Measurements from ENCODE around the gene SRRM4. TPM values are rescaled to one million over a fixed set of nuclear protein-coding genes. Genes with fewer than 3 reads are reported as not detected.
"Not testable (repeated sequence)": the region's sequence is repeated elsewhere in the genome, so short reads cannot be mapped to it uniquely, and the experiment has no call there.

SRRM4 gene
- total RNA-seq, 1 donor, result not detected

GRCh38 chr12:119006746-119007145, 25.4 kb downstream of the SRRM4 start:
- no peak overlapping the region for H3K4me3 ChIP-seq (ENCODE audit: low read depth, low read length)
- TF ChIP-seq, protein P1, sequence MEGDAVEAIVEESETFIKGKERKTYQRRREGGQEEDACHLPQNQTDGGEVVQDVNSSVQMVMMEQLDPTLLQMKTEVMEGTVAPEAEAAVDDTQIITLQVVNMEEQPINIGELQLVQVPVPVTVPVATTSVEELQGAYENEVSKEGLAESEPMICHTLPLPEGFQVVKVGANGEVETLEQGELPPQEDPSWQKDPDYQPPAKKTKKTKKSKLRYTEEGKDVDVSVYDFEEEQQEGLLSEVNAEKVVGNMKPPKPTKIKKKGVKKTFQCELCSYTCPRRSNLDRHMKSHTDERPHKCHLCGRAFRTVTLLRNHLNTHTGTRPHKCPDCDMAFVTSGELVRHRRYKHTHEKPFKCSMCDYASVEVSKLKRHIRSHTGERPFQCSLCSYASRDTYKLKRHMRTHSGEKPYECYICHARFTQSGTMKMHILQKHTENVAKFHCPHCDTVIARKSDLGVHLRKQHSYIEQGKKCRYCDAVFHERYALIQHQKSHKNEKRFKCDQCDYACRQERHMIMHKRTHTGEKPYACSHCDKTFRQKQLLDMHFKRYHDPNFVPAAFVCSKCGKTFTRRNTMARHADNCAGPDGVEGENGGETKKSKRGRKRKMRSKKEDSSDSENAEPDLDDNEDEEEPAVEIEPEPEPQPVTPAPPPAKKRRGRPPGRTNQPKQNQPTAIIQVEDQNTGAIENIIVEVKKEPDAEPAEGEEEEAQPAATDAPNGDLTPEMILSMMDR (IDR thresholded peaks at IDR 0.05; ENCODE audit: insufficient read depth, low read depth, low read length), result no peak
- no peak for DNase-seq (ENCODE audit: low read depth)

GRCh38 chr12:119008273-119008672, 26.9 kb downstream of the SRRM4 start:
- not testable (repeated sequence) for DNase-seq (ENCODE audit: low read depth); H3K4me3 ChIP-seq (ENCODE audit: low read depth, low read length)

DNA sequence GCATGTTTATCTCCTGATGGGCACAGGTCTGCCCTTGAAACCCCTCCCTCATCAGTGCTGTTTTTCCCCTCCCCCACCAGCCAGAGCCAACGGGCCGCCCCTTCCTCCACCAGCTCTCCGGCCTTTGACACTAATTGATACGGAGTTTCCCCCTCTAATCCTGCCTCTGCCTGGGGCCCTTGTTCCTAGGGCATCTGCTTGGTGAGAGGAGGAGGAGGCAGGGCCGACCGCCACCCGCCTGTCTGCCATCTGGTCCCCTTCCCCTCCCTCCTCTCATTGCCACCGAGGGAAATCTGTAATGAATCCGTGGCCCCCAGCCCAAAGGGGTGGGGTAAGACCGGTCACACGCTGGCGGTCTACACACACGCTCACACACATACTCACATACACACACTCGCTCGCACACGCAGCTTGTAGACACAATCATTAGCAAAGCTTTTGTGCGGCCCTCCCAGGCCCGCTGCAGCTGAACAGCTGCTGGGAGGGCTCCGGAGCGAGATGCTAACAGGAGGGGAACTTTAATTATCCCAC, 27.4 kb downstream of the SRRM4 start:
- no peak overlapping the region for H3K4me3 ChIP-seq (ENCODE audit: low read depth, low read length)
- no peak for DNase-seq (ENCODE audit: low read depth)
- TF ChIP-seq, protein P1 (IDR thresholded peaks at IDR 0.05; ENCODE audit: insufficient read depth, low read depth, low read length), result no peak

DNA sequence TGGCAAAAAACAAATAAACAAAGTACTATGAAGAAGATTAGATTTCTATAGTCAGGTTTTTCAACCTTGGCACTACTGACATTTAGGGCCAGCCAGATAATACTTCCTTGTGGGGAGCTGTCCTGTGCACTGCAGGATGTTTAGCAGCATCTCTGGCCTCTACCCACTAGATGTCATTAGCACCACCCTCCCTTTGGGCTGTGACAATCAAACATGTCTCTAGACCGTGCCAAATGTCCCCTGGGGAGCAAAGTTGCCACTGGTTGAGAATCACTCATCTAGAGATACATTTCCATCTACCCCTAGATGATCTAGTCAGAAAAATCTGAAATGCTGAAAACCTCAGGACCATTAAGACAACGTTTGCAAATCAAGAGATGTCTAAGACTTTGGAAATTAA, 29.9 kb downstream of the SRRM4 start:
- TF ChIP-seq, protein P1 (IDR thresholded peaks at IDR 0.05; ENCODE audit: insufficient read depth, low read depth, low read length), result no peak
- H3K4me3 ChIP-seq (ENCODE audit: low read depth, low read length), result no peak overlapping the region
- no peak for DNase-seq (ENCODE audit: low read depth)

DNA sequence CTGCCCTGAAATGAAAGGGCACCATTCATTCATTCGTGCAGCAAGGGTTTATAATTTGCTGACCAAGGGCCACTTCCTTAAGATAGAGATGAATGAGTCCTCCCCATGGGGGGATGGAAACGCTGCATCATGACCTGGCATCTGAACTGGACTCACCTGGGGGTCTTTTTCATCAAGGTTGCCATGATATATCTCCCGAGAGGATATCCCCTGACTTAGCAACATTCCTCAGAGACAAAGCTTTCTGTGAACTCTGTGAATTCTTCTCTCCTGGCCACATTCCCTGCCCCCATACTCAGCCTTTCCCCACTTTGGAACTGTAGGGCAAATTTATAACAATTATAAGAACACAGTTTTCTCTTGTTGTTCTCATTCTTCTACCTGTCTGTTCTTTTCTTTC, 30.8 kb downstream of the SRRM4 start:
- TF ChIP-seq, protein P1 (IDR thresholded peaks at IDR 0.05; ENCODE audit: insufficient read depth, low read depth, low read length), result no peak
- no peak overlapping the region for H3K4me3 ChIP-seq (ENCODE audit: low read depth, low read length)
- DNase-seq (ENCODE audit: low read depth), result no peak

DNA sequence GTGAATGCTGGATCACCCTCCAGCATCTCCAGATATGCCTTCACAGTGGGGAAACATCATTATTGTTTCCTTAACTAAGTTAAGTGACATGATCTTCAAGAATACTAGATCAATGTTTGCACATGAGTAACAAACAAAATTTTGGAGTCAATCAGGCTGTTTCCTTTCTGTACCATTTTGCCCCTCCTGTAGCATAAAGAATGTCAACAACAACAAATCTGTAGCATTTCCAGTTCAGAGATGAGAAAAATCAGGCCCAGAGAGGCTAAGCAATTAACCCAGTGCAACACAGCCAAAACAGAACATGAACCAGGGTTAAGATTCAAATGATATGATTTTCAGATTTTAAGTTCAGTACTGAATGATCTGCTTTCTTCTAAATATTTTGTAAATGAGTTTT, 31.7 kb downstream of the SRRM4 start:
- no peak overlapping the region for H3K4me3 ChIP-seq (ENCODE audit: low read depth, low read length)
- TF ChIP-seq, protein P1 (IDR thresholded peaks at IDR 0.05; ENCODE audit: insufficient read depth, low read depth, low read length), result no peak
- DNase-seq (ENCODE audit: low read depth), result no peak

DNA sequence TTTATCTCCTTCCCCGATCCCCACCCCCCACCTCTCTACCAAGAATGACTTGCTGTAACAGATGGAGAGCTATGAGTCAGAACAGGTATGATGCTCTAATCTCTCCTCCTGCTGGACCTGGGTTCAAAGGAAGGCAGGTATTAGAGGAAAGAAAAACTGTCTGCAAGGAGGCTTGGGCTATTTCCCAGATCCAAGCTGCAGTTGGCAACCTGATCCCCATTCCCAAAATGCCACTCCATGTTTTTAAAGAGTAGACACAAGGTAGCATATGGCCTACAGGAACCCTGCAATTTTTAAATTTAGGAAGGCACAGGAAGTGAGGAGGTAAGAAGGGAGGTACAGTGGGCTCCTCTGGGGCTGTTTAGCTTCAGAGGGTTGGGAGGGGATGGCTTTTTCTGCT, 33.0 kb downstream of the SRRM4 start:
- TF ChIP-seq, protein P1 (IDR thresholded peaks at IDR 0.05; ENCODE audit: insufficient read depth, low read depth, low read length), result no peak
- H3K4me3 ChIP-seq (ENCODE audit: low read depth, low read length), result no peak overlapping the region
- no peak for DNase-seq (ENCODE audit: low read depth)

Measured in fibroblast of villous mesenchyme (primary cell).